Stomach (tissue), 9 donors: Measurements from ENCODE around the gene NXPH4. TPM values are rescaled to one million over a fixed set of nuclear protein-coding genes. Genes with fewer than 3 reads are reported as not detected.

Experiments used
- DNase-seq, 2 donors: peaks; one replicate each; pipeline versions ENCODE4 v3.0.0 to v3.0.0-alpha.2; 2013 to 2019
- H3K27ac ChIP-seq, 5 donors: fragments of 200-600 bp in 4 of 5; sonication (generic) in 4 of 5; one replicate each; pipeline ENCODE4 v1.5.1; 2013 to 2019; ENCODE audit warnings: mild to moderate bottlenecking in 1 of 5, moderate library complexity in 1 of 5
- H3K27me3 ChIP-seq, 3 donors: fragments of 200-600 bp; sonication (generic); one replicate each; pipeline ENCODE4 v1.5.1; 2017 to 2019; ENCODE audit warnings: mixed run types in 1 of 3
- H3K36me3 ChIP-seq, 4 donors: fragments of 200-600 bp; sonication (generic); 1 replicate in 3 of 4; 2 replicates in 1 of 4; pipeline ENCODE4 v1.5.1; 2016 to 2019
- H3K4me1 ChIP-seq, 4 donors: fragments of 200-600 bp; sonication (generic); one replicate each; pipeline ENCODE4 v1.5.1; 2016 to 2019
- H3K4me3 ChIP-seq, 4 donors: fragments of 200-600 bp; sonication (generic) in 3 of 4; one replicate each; pipeline ENCODE4 v1.5.1; 2016 to 2019; ENCODE audit warnings: mild to moderate bottlenecking in 1 of 4
- H3K9me3 ChIP-seq, 4 donors: fragments of 200-600 bp; sonication (generic); one replicate each; pipeline ENCODE4 v1.5.1; 2016 to 2019
- EP300 ChIP-seq: sonication (generic); formaldehyde crosslinking; IDR thresholded peaks from one replicate; pipeline ENCODE4 v1.6.1; 2017; ENCODE audit warnings: antibody characterized with exemption
- POLR2A ChIP-seq, 4 donors: fragments of 450-650 bp; IDR thresholded peaks; one replicate each; pipeline ENCODE4 v1.6.1; 2016; ENCODE audit warnings: antibody characterized with exemption in 4 of 4, control low read depth in 2 of 4, mild to moderate bottlenecking in 1 of 4, moderate library complexity in 1 of 4
- POLR2AphosphoS5 ChIP-seq, 3 donors: sonication (generic); formaldehyde crosslinking; IDR thresholded peaks; one replicate each; pipeline ENCODE4 v1.6.1; 2016; ENCODE audit warnings: antibody characterized with exemption in 3 of 3
- WGBS, 5 donors: extraction: QIAGEN DNeasy Blood & Tissue Kit in 3 of 5; methylation state at CpG; one replicate each; pipeline versions ENCODE4 v1.1.5 to v1.1.7; 2013 to 2018; 5-methylcytosine and 5-hydroxymethylcytosine counted together
- intact Hi-C: fragments of 100-400 bp; cut with DNase I; formaldehyde crosslinking; loops from one replicate; pipeline ENCODE4 v1.15.1; 2023; ENCODE audit warnings: low total_unique reads
- polyA plus RNA-seq, 3 donors: library from polyadenylated mRNA; stranded (reverse); fragments of 200-250 nt; gene quantifications; one replicate each; pipeline ENCODE4 v1.2.3, GENCODE V29; 2013
- total RNA-seq, 5 donors: library from RNA; depleted of rRNA; stranded (reverse); fragments of >200 nt; gene quantifications; one replicate each; pipeline versions ENCODE4 v1.1.0 to v1.2.3, GENCODE V29; 2014 to 2016
- TF ChIP-seq, protein P1 (sequence below), 7 experiments: fragments of 450-650 bp in 4 of 7; fragments of 200-600 bp in 3 of 7; sonication (generic) in 3 of 7; IDR thresholded peaks; one replicate each; pipeline ENCODE4 v1.5.1; 2016 to 2019; ENCODE audit warnings: antibody characterized with exemption in 7 of 7, control low read depth in 2 of 7, mild to moderate bottlenecking in 1 of 7
- donor health status: healthy with polysubstance abuse.
- donor health status: Bipolar disorder and iron deficiency.
- donor health status: healthy.

NXPH4 gene
- total and polyA plus RNA-seq, 8 donors = 0.18 to 0.44 (median 0.30) TPM; not detected in 5

- peaks cover 35 to 95% (median 84%) of the 10 kb centered on the region in 4 donors for H3K36me3 ChIP-seq
- peak overlapping the region in 2 of 5 donors; percentile 5 to 40 for H3K27ac ChIP-seq
- 55 to 62% (median 58%) methylated on average over 4 of the region's 4 CpGs for WGBS, 5 donors
- no peaks in the 10 kb centered on the region for H3K9me3 ChIP-seq
- H3K4me1 ChIP-seq = peaks cover 6 to 16% (median 8%) of the 10 kb centered on the region in 4 donors
- no peaks in the 10 kb centered on the region for H3K27me3 ChIP-seq
- H3K4me3 ChIP-seq = no peak overlapping the region
- TF ChIP-seq EP300 (no peak), POLR2AphosphoS5 (IDR thresholded peaks at IDR 0.05) (no peak), POLR2A (IDR thresholded peaks at IDR 0.05) (no peak)
- TF ChIP-seq, protein P1, sequence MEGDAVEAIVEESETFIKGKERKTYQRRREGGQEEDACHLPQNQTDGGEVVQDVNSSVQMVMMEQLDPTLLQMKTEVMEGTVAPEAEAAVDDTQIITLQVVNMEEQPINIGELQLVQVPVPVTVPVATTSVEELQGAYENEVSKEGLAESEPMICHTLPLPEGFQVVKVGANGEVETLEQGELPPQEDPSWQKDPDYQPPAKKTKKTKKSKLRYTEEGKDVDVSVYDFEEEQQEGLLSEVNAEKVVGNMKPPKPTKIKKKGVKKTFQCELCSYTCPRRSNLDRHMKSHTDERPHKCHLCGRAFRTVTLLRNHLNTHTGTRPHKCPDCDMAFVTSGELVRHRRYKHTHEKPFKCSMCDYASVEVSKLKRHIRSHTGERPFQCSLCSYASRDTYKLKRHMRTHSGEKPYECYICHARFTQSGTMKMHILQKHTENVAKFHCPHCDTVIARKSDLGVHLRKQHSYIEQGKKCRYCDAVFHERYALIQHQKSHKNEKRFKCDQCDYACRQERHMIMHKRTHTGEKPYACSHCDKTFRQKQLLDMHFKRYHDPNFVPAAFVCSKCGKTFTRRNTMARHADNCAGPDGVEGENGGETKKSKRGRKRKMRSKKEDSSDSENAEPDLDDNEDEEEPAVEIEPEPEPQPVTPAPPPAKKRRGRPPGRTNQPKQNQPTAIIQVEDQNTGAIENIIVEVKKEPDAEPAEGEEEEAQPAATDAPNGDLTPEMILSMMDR (IDR thresholded peaks at IDR 0.05) = no peak
- DNase-seq = no peak
- intact Hi-C loops = no loop called here
These were observed 44.9 kb upstream of the NXPH4 start for GRCh38 chr12:57171668-57172067.

DNA sequence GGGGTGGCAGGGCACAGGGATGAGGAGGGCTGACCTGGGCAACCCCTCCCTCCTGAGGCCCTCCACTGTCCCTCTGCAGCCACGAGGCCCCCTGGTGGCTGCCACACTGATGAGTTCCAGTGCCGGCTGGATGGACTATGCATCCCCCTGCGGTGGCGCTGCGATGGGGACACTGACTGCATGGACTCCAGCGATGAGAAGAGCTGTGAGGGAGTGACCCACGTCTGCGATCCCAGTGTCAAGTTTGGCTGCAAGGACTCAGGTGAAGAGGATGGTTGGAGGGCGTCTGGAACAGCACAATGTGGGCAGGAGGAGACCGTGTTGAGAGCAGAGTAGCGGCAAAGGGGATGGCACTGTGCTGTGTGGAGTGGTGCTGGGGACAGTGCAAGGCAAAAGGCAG is 43.5 kb upstream of the NXPH4 start:
- no peak overlapping the region for H3K4me3 ChIP-seq
- H3K27ac ChIP-seq = no peak overlapping the region
- peaks cover 6 to 16% (median 8%) of the 10 kb centered on the region in 4 donors for H3K4me1 ChIP-seq
- no peaks in the 10 kb centered on the region for H3K27me3 ChIP-seq
- H3K36me3 ChIP-seq = peaks cover 35 to 95% (median 84%) of the 10 kb centered on the region in 4 donors
- no peak for TF ChIP-seq POLR2AphosphoS5 (IDR thresholded peaks at IDR 0.05)
- TF ChIP-seq, protein P1 (IDR thresholded peaks at IDR 0.05) = peak in 5 of 7 experiments; percentile 22 to 47 (median 31)
- 67 to 75% (median 73%) methylated on average over 7 to 11 of the region's 11 CpGs for WGBS, 5 donors
- DNase-seq = peak in 1 of 2 donors; percentile 47
- intact Hi-C loops = no loop called here
- H3K9me3 ChIP-seq = no peaks in the 10 kb centered on the region

GRCh38 chr12:57173683-57174082 is 42.9 kb upstream of the NXPH4 start:
- no peak for DNase-seq
- Histone ChIP-seq H3K27ac (no peak overlapping the region), H3K36me3 (peaks cover 36 to 95% (median 84%) of the 10 kb centered on the region in 4 donors), H3K4me1 (peaks cover 6 to 16% (median 8%) of the 10 kb centered on the region in 4 donors), H3K4me3 (no peak overlapping the region), H3K9me3 (no peaks in the 10 kb centered on the region), H3K27me3 (no peaks in the 10 kb centered on the region)
- intact Hi-C loops = no loop called here
- TF ChIP-seq EP300 (no peak), POLR2A (IDR thresholded peaks at IDR 0.05) (no peak), POLR2AphosphoS5 (IDR thresholded peaks at IDR 0.05) (no peak)
- TF ChIP-seq, protein P1 (IDR thresholded peaks at IDR 0.05) = no peak
- WGBS, 5 donors = 89 to 93% (median 91%) methylated on average over 4 to 14 of the region's 14 CpGs

- peak overlapping the region in 2 of 5 donors; percentile 49 to 70 for H3K27ac ChIP-seq
- TF ChIP-seq, protein P1 (IDR thresholded peaks at IDR 0.05) = peak in 5 of 7 experiments; percentile 47 to 72 (median 65)
- TF ChIP-seq EP300 = no peak
- TF ChIP-seq POLR2A (IDR thresholded peaks at IDR 0.05) = no peak
- peak in 1 of 3 donors; percentile 22 for TF ChIP-seq POLR2AphosphoS5 (IDR thresholded peaks at IDR 0.05)
- peaks cover 44 to 95% (median 84%) of the 10 kb centered on the region in 4 donors for H3K36me3 ChIP-seq
These were observed 41.0 kb upstream of the NXPH4 start for GRCh38 chr12:57175428-57176138.

More at GRCh38 chr12:57175428-57176138, 41.0 kb upstream of the NXPH4 start:
- 26 to 62% (median 49%) methylated on average over 13 to 29 of the region's 29 CpGs for WGBS, 5 donors
- H3K4me3 ChIP-seq = no peak overlapping the region
- H3K27me3 ChIP-seq = no peaks in the 10 kb centered on the region
- H3K4me1 ChIP-seq = peaks cover 6 to 16% (median 8%) of the 10 kb centered on the region in 4 donors
- intact Hi-C loops = loop anchor here (5.0 kb wide), 1 partner anchor 38 kb away; no protein-coding TSS in a partner anchor
- DNase-seq = peak; percentile 86 to 87
- no peaks in the 10 kb centered on the region for H3K9me3 ChIP-seq
